ENCODE data around the gene TENM3. TPM values are rescaled to one million over a fixed set of nuclear protein-coding genes. Genes with fewer than 3 reads are reported as not detected.

TENM3 gene
- total RNA-seq, 1 donor from 2014 or later = 124 TPM

- H3K4me1 Mint-ChIP-seq (ENCODE audit: low read depth, unreplicated experiment) = no peaks in the 10 kb centered on the region
- DNase-seq = no peak
- H3K27me3 Mint-ChIP-seq (ENCODE audit: unreplicated experiment) = peaks cover 13% of the 10 kb centered on the region
Measured at GRCh38 chr4:182848685-182849084, 605.5 kb downstream of the TENM3 start.

More at GRCh38 chr4:182848685-182849084, 605.5 kb downstream of the TENM3 start:
- H3K4me3 Mint-ChIP-seq (ENCODE audit: unreplicated experiment) = no peak overlapping the region
- TF ChIP-seq, protein P1, sequence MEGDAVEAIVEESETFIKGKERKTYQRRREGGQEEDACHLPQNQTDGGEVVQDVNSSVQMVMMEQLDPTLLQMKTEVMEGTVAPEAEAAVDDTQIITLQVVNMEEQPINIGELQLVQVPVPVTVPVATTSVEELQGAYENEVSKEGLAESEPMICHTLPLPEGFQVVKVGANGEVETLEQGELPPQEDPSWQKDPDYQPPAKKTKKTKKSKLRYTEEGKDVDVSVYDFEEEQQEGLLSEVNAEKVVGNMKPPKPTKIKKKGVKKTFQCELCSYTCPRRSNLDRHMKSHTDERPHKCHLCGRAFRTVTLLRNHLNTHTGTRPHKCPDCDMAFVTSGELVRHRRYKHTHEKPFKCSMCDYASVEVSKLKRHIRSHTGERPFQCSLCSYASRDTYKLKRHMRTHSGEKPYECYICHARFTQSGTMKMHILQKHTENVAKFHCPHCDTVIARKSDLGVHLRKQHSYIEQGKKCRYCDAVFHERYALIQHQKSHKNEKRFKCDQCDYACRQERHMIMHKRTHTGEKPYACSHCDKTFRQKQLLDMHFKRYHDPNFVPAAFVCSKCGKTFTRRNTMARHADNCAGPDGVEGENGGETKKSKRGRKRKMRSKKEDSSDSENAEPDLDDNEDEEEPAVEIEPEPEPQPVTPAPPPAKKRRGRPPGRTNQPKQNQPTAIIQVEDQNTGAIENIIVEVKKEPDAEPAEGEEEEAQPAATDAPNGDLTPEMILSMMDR (IDR thresholded peaks at IDR 0.05; ENCODE audit: partially characterized antibody, unreplicated experiment) = no peak
- H3K36me3 Mint-ChIP-seq (ENCODE audit: unreplicated experiment) = no peaks in the 10 kb centered on the region
- no peak overlapping the region for H3K27ac Mint-ChIP-seq (ENCODE audit: unreplicated experiment)
- peaks cover 2% of the 10 kb centered on the region for H3K9me3 Mint-ChIP-seq (ENCODE audit: unreplicated experiment)

All from glutamatergic neuron (in vitro differentiated cells).